Measurements from ENCODE around the gene JAM2.
A peak's percentile ranks its signal among the peaks of the same experiment; 100 is the strongest.

Gene JAM2

DNA sequence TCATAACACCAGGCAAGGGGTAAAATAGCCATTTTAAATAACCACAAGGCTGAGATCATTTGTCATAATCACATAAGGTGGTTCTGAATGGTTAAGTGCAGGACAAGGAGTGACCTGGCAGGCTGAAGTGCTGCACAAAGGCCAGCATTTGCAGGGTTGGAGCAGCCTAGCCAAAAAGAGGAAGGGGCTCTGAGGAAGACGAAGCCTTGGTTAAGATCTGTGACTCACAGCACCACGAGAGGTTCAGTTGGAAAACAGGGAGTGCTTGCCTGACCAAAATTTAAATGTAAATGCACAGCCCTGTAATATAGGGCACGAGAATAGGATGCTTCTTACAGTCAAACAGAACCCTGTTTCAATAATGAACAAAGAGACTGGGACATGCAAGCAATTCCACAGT lies 83.6 kb downstream of the JAM2 start:
- DNase-seq = no peak

GRCh38 chr21:25732091-25732760 lies 93.2 kb downstream of the JAM2 start:
- DNase-seq = no peak

- peak; percentile 44 for DNase-seq
These were observed 95.0 kb downstream of the JAM2 start for GRCh38 chr21:25733859-25734653.

DNA sequence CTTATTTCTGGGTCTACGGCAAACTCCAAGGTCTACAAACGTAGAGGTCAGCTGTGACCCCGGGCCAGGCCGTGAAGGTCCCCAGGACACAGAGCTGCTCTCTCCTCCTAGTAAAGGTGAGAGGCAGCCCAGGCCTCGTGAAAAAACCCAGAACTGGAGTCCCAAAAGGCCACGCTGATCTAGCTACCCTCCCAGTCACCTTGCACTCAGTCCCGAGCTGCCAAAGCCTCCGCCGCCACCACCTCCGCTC lies 95.5 kb downstream of the JAM2 start:
- DNase-seq = no peak

DNA sequence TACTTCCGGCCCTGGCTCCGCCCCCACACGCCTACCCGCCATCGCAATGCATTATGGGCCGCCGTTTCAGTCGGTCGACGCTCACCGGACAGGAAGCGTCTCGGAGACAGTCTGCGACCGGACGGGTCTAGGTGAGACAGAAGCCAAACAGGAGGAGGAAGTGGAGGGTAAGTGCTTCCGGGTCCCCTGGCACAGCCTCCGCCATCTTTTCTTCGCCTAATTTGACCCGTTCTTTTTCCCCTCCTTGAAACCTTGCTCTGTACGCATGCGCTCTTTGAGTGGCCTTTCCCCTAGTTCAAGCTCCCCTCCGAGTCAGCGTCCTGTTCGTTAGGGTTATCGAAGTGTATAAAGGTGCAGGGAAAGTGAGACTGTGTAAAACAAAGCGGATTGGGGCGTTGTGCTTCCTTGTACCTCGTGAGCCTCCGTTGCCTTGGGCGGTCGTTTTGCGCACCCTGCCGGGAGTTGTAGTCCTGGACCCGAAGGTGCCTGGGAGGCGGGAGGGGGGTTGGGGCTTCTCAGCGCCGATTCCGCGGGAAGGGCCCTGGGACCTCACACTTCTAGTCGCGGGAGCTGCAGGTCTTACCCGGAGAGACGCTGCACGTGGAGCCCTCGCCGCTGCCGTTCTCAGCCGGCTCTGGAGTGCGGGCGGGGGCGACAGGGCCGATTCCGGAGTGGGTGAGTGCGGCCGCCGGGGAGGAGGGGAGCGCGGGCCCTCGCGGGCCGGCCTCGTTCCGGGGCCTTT lies 96.0 kb downstream of the JAM2 start, which contains the start of the genes ATP5PF and GABPA:
ATP5PF (minus strand) TSS at position 1 of the 742 bp plus-strand sequence. CDS start 5,110 bp downstream, outside the sequence.
GABPA (plus strand) TSS at position 69 of the 742 bp plus-strand sequence. CDS start 6,627 bp downstream, outside the sequence.
- DNase-seq = peak; percentile 97

DNA sequence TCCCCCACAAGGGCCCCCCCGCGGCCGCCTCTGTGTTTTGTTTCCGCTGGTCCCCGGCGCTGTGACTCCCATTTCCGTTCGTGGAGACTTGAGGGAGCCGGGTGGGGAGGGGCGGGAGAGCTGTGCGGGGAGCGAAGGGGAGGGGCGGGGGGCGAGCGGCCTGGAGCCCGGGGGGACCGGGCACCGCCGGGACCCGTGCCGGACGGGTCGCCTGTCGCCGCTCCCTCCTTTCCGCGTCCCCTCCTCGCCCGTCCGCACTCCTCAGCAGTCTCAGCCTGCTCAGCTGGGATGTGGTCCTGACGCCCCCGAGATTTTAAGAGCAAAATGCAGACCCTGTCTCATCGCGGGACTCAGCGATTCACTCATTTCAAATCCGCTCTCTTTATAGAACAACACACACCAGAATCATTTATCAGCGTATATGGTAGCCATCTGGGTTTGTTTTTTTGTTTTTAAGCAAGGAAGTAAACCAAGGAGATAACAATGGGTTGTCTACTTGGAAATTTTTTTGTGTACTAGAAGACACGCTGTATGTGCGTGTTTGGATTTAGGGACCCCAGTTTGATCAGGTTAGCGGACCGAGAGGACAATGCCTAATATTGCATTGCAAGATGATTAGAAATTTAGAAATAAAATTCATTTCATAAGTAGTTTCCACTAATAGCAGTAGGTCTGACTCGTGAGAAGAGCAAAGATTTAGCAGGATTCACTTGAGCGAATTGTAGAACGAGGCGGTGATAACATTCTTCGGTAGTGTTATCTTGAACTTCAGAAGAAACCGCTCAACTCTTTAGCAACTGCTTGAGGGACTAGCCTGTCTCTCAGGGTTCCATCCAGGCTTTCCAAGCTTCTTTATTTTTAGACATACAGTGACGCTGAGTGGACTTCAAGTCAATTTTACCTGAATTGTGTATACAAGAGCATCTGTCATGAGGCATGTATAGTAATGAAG lies 96.9 kb downstream of the JAM2 start:
- DNase-seq = peak; percentile 81

- DNase-seq = no peak
These were observed 98.4 kb downstream of the JAM2 start for GRCh38 chr21:25737421-25737820.

GRCh38 chr21:25742900-25743299 lies 103.8 kb downstream of the JAM2 start:
- no peak for DNase-seq

DNA sequence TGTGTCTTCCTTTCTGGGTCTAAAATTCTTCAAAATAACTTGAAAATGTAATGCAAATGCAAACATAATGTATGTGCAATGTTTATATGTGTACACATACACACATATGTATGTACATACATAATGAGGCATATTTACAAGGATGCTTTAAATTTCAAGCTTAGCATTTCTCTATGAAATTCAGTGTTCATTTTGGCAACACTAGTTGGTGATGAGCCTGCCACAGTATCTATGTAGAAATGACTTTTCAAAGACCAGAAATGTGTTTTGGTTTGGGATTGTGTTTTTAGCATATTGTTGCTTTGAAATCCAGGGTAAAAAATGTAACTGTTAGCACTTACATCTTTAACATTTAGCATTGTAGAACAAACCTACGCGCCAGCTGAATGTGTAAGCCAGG lies 105.8 kb downstream of the JAM2 start:
- DNase-seq = no peak

- DNase-seq = no peak
These were observed 111.0 kb downstream of the JAM2 start for GRCh38 chr21:25750085-25750484.

GRCh38 chr21:25752416-25752815 lies 113.4 kb downstream of the JAM2 start:
- no peak for DNase-seq

DNA sequence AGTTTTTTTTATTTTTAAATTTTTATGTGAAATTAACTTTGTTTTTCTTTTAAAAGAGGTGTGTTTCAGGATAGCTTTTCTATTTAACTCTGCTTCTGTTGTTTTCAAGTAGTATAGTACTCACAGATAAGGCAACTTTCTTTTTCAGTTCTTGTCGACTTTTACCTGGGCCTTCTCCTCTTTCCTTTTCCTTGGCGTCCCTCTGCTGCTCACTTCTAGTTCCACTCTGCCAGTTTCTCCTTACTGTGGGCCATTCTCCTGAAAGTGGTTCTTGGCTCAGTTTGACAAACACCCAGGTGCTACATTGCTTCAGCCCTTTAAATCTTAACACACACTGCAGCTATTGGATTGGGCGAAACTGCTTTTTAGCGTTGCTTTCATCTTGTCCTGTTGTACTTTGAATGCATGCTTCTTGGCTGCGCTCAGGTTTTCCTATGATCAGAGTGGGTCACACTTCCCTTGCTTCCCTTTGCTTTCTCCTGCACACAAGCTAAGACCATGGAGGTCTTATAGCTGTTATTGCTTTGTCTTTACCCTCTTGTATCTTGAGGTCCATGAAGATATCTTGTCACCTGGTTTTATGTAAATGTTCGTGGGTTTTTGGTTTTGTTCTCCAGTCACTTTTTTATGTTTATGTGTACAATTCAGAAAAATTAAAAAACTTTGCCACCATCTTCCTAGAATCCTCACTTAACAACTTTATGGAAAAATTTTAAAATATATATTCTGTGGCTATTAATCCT lies 117.3 kb downstream of the JAM2 start:
- no peak for DNase-seq

DNA sequence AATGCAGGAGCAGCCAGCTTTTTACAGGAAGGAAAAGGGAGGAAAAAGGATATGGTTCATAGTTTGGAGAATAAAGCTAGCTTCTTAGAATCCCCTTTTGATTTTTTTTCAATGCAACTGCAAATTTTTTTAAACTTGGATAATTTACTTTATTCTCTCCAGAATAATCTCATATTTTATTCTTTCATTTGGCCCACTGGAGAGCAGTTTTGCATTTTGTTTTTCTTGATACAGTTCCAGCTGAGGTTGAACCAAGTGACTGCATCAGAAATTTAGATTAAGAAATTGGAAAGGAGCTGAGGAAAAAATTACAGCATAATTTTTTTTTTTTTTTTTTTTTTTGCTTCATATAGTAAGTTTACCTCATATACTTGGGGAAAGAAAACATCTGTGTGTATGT lies 118.5 kb downstream of the JAM2 start:
- no peak for DNase-seq

DNA sequence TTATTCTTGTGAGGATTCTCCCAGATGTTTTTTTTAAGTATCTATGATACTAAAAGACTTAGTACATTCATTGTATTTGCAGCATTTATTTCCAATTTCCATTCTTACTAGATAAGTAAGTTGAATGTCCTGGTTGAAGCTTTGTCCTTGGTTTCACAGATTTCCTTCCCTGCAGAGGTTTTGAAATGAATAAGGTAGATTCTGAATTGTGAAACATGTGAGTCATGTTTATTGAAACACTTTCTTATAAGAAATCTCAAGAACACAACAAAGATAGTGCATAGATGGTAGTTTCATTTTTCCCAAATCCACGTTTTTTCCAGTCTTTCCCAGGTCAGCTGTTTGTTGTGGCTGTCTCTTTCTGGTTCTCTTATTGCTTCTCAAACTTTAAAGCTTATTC lies 120.5 kb downstream of the JAM2 start:
- DNase-seq = no peak

DNA sequence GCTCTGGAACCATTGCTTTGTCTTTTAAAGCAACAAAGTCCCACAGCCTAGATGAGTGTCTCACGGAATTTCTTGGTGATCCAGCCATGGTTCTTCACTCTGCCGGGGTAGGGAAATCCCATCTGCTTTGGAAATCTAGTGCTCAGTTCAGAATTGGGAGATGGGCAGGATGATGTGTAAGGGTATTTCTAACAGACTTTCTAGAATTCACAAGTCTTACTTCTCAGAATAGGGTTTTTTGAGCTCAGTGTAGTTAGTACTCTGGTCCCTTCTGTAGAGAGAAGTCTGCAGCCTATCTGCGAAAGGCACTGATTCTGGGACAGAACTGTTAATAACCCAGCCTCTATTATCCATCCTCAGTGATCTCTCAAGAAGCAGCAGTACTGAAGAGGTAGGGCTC lies 121.0 kb downstream of the JAM2 start:
- DNase-seq = no peak

- DNase-seq = no peak
These were observed 121.6 kb downstream of the JAM2 start for GRCh38 chr21:25760677-25761076.

DNA sequence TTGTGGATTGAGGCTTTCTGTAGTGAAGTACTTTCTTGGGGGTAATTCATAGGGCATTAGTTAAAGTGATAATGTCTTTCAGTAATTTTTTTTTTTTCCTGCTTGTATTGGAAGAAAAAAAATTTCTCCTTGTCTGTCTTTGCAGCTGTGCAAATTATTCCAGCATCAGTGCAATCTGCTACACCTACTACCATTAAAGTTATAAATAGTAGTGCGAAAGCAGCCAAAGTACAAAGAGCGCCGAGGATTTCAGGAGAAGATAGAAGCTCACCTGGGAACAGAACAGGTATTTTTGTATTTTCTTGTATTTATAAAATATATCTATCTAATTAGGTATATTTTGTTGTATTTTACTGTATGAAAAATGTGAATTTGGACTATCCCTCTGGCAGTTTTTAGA lies 125.0 kb downstream of the JAM2 start:
- no peak for DNase-seq
